ENCODE measurements around the gene ADCY1. TPM values are rescaled to one million over a fixed set of nuclear protein-coding genes. Genes with fewer than 3 reads are reported as not detected.
"Not testable (repeated sequence)": the region's sequence is repeated elsewhere in the genome, so short reads cannot be mapped to it uniquely, and the experiment has no call there.

Gene ADCY1
- total RNA-seq, 8 experiments from 2014 or later = 0.56 to 22.4 (median 12.1) TPM

- in situ Hi-C loops (cut with MboI; ENCODE audit: low pct_unique_long_range_greater_than_20kb in 2 of 9, low sequenced_read_pairs in 9 of 9, unreplicated experiment in 9 of 9) = no loop called here
- Histone ChIP-seq H3K4me1 (replicated peaks in 1 of 2) (peaks cover 7 to 17% of the 10 kb centered on the region in 2 donors), H3K4me3 (no peak overlapping the region), H3K27ac (no peak overlapping the region)
- no peak for ATAC-seq (replicated peaks in 6 of 8)
- WGBS, 10 experiments = 90 to 100% (median 96%) methylated on average over 3 of the region's 3 CpGs; no CpG with 5 or more reads in 6 of the 10 experiments
Measured at GRCh38 chr7:45720989-45721388, 146.8 kb downstream of the ADCY1 start.

- ATAC-seq (replicated peaks in 6 of 8) = peak; percentile 45 to 92 (median 70)
- Histone ChIP-seq H3K4me3 (no peak overlapping the region), H3K27ac (no peak overlapping the region), H3K4me1 (replicated peaks in 1 of 2) (peaks cover 7 to 17% of the 10 kb centered on the region in 2 donors)
- WGBS, 10 experiments = 41 to 100% (median 84%) methylated on average over 2 to 14 of the region's 22 CpGs; no CpG with 5 or more reads in 2 of the 10 experiments
- in situ Hi-C loops (cut with MboI; ENCODE audit: low pct_unique_long_range_greater_than_20kb in 2 of 9, low sequenced_read_pairs in 9 of 9, unreplicated experiment in 9 of 9) = no loop called here
Measured at GRCh38 chr7:45721686-45722598, 147.8 kb downstream of the ADCY1 start.

- H3K27ac ChIP-seq; H3K4me3 ChIP-seq; in situ Hi-C loops (cut with MboI; ENCODE audit: low pct_unique_long_range_greater_than_20kb in 2 of 9, low sequenced_read_pairs in 9 of 9, unreplicated experiment in 9 of 9); ATAC-seq (replicated peaks in 6 of 8): not testable (repeated sequence)
- peaks cover 7 to 17% of the 10 kb centered on the region in 2 donors for H3K4me1 ChIP-seq (replicated peaks in 1 of 2)
- WGBS, 10 experiments = 100% methylated on average over 1 to 2 of the region's 2 CpGs; no CpG with 5 or more reads in 7 of the 10 experiments
Measured at GRCh38 chr7:45725231-45725630, 151.1 kb downstream of the ADCY1 start.

GRCh38 chr7:45726883-45727282 lies 152.7 kb downstream of the ADCY1 start:
- in situ Hi-C loops (cut with MboI; ENCODE audit: low pct_unique_long_range_greater_than_20kb in 2 of 9, low sequenced_read_pairs in 9 of 9, unreplicated experiment in 9 of 9) = no loop called here
- H3K4me1 ChIP-seq (replicated peaks in 1 of 2) = peaks cover 5 to 7% of the 10 kb centered on the region in 2 donors
- H3K4me3 ChIP-seq = no peak overlapping the region
- no peak for ATAC-seq (replicated peaks in 6 of 8)
- 100% methylated on average over 1 to 4 of the region's 29 CpGs; no CpG with 5 or more reads in 7 of the 10 experiments for WGBS, 10 experiments
- no peak overlapping the region for H3K27ac ChIP-seq

- H3K4me3 ChIP-seq; H3K4me1 ChIP-seq (replicated peaks in 1 of 2); in situ Hi-C loops (cut with MboI; ENCODE audit: low pct_unique_long_range_greater_than_20kb in 2 of 9, low sequenced_read_pairs in 9 of 9, unreplicated experiment in 9 of 9); H3K27ac ChIP-seq: not testable (repeated sequence)
- ATAC-seq (replicated peaks in 6 of 8) = peak in 3 of 8 experiments; percentile 43 to 46 (median 44)
- 19 to 100% (median 93%) methylated on average over 1 to 5 of the region's 5 CpGs for WGBS, 10 experiments
Measured at GRCh38 chr7:45731692-45732443, 157.7 kb downstream of the ADCY1 start.

GRCh38 chr7:45738920-45739319 lies 164.8 kb downstream of the ADCY1 start:
- ATAC-seq (replicated peaks in 6 of 8); in situ Hi-C loops (cut with MboI; ENCODE audit: low pct_unique_long_range_greater_than_20kb in 2 of 9, low sequenced_read_pairs in 9 of 9, unreplicated experiment in 9 of 9); H3K27ac ChIP-seq; H3K4me1 ChIP-seq (replicated peaks in 1 of 2); H3K4me3 ChIP-seq: not testable (repeated sequence)
- WGBS, 10 experiments = 95 to 100% methylated on average over 1 to 3 of the region's 9 CpGs; no CpG with 5 or more reads in 8 of the 10 experiments

GRCh38 chr7:45740573-45740972 lies 166.4 kb downstream of the ADCY1 start:
- H3K4me3 ChIP-seq; in situ Hi-C loops (cut with MboI; ENCODE audit: low pct_unique_long_range_greater_than_20kb in 2 of 9, low sequenced_read_pairs in 9 of 9, unreplicated experiment in 9 of 9); H3K27ac ChIP-seq; H3K4me1 ChIP-seq (replicated peaks in 1 of 2); ATAC-seq (replicated peaks in 6 of 8): not testable (repeated sequence)
- 100% methylated on average over 1 to 2 of the region's 3 CpGs; no CpG with 5 or more reads in 4 of the 10 experiments for WGBS, 10 experiments

- in situ Hi-C loops (cut with MboI; ENCODE audit: low pct_unique_long_range_greater_than_20kb in 2 of 9, low sequenced_read_pairs in 9 of 9, unreplicated experiment in 9 of 9); H3K4me1 ChIP-seq (replicated peaks in 1 of 2); H3K27ac ChIP-seq; H3K4me3 ChIP-seq: not testable (repeated sequence)
- ATAC-seq (replicated peaks in 6 of 8) = peak in 2 of 8 experiments; percentile 50 to 51
Measured at GRCh38 chr7:45748976-45749375, 174.8 kb downstream of the ADCY1 start.

- H3K4me1 ChIP-seq (replicated peaks in 1 of 2); in situ Hi-C loops (cut with MboI; ENCODE audit: low pct_unique_long_range_greater_than_20kb in 2 of 9, low sequenced_read_pairs in 9 of 9, unreplicated experiment in 9 of 9); H3K27ac ChIP-seq; H3K4me3 ChIP-seq; ATAC-seq (replicated peaks in 6 of 8): not testable (repeated sequence)
- 75 to 100% (median 93%) methylated on average over 1 to 2 of the region's 2 CpGs; no CpG with 5 or more reads in 3 of the 10 experiments for WGBS, 10 experiments
Measured at GRCh38 chr7:45751352-45751751, 177.2 kb downstream of the ADCY1 start.

- in situ Hi-C loops (cut with MboI; ENCODE audit: low pct_unique_long_range_greater_than_20kb in 2 of 9, low sequenced_read_pairs in 9 of 9, unreplicated experiment in 9 of 9); H3K4me1 ChIP-seq (replicated peaks in 1 of 2): not testable (repeated sequence)
- no CpG with 5 or more reads among the region's 4 CpGs for WGBS, 10 experiments
Measured at GRCh38 chr7:45756333-45756732, 182.2 kb downstream of the ADCY1 start.

GRCh38 chr7:45756757-45757156 lies 182.6 kb downstream of the ADCY1 start:
- WGBS, 10 experiments = no CpG with 5 or more reads among the region's 2 CpGs
- H3K4me3 ChIP-seq; H3K27ac ChIP-seq; in situ Hi-C loops (cut with MboI; ENCODE audit: low pct_unique_long_range_greater_than_20kb in 2 of 9, low sequenced_read_pairs in 9 of 9, unreplicated experiment in 9 of 9); H3K4me1 ChIP-seq (replicated peaks in 1 of 2); ATAC-seq (replicated peaks in 6 of 8): not testable (repeated sequence)

More at GRCh38 chr7:45756333-45756732, 182.2 kb downstream of the ADCY1 start:
- not testable (repeated sequence) for H3K27ac ChIP-seq; H3K4me3 ChIP-seq; ATAC-seq (replicated peaks in 6 of 8)

GRCh38 chr7:45759464-45759863 lies 185.3 kb downstream of the ADCY1 start:
- H3K27ac ChIP-seq; ATAC-seq (replicated peaks in 6 of 8); H3K4me3 ChIP-seq; H3K4me1 ChIP-seq (replicated peaks in 1 of 2); in situ Hi-C loops (cut with MboI; ENCODE audit: low pct_unique_long_range_greater_than_20kb in 2 of 9, low sequenced_read_pairs in 9 of 9, unreplicated experiment in 9 of 9): not testable (repeated sequence)
- WGBS, 10 experiments = 60 to 100% (median 70%) methylated on average over 1 of the region's 1 CpG; no CpG with 5 or more reads in 7 of the 10 experiments

Data from motor neuron (in vitro differentiated cells).